Spleen (tissue), 7 donors: ENCODE data around the gene ZNF311.

Experiments used
- CTCF ChIP-seq, 11 experiments: fragments of 200-600 bp in 7 of 11; fragments of 450-650 bp in 4 of 11; sonication (generic) in 4 of 11; IDR thresholded peaks in 8 of 11; conservative IDR thresholded peaks in 3 of 11; 1 replicate in 7 of 11; 2 replicates in 4 of 11; pipeline versions ENCODE4 v1.4.0 to v1.8.0; 2016 to 2021; ENCODE audit warnings: antibody characterized with exemption in 11 of 11, inconsistent platforms in 4 of 11, mild to moderate bottlenecking in 1 of 11
- POLR2A ChIP-seq, 3 donors: fragments of 450-650 bp; IDR thresholded peaks; one replicate each; pipeline ENCODE4 v1.5.1; 2017; ENCODE audit warnings: antibody characterized with exemption in 3 of 3, mild to moderate bottlenecking in 1 of 3
- POLR2AphosphoS5 ChIP-seq, 3 donors: sonication (generic); formaldehyde crosslinking; IDR thresholded peaks; one replicate each; pipeline ENCODE4 v1.5.1; 2017; ENCODE audit warnings: antibody characterized with exemption in 3 of 3
- donor health status: DM: no; HTN: no; CAD: no; lungs with moderate emphysema.
- donor health status: DM: no; HTN: no; CAD: no.
- donor health status: DM: no; HTN: no; CAD: no.

- TF ChIP-seq CTCF (IDR thresholded peaks at IDR 0.05 in 8 of 11, conservative IDR thresholded peaks at IDR 0.05 in 3 of 11) (no peak), POLR2A (IDR thresholded peaks at IDR 0.05) (no peak), POLR2AphosphoS5 (IDR thresholded peaks at IDR 0.05) (no peak)
Measured at GRCh38 chr6:29035951-29036350, 30.8 kb upstream of the ZNF311 start.
